ENCODE measurements around the gene CCL17. TPM values are rescaled to one million over a fixed set of nuclear protein-coding genes. Genes with fewer than 3 reads are reported as not detected.

CCL17 gene
- total and polyA plus RNA-seq, 5 donors: not detected

DNA sequence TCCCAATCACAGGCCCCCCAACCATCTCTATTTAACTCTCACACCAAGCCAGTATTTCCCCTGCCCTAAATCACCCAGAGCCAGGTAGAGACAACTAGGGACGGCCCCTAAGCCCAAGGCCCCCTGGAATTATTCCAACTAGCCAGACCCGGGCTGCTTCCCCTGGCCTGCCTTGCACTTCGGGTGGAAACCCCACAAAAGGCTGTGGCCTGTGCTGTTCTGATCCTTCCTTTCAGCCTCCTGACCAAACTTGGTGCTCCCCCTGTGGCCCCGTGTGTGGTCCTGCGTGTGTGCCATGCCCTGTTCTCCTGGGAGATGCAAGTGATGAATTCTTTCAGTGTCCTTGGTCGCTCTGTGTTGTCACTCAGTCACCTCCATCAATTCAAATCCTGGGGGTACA is 14.9 kb downstream of the CCL17 start:
- Histone ChIP-seq H3K4me1 (ENCODE audit: control insufficient read depth, insufficient read depth, low read length) (no peaks in the 10 kb centered on the region), H3K9me3 (ENCODE audit: control insufficient read depth, low read length) (no peaks in the 10 kb centered on the region), H3K4me3 (ENCODE audit: low read length) (no peak overlapping the region), H3K27ac (ENCODE audit: low read length) (no peak overlapping the region), H3K27me3 (ENCODE audit: control insufficient read depth, insufficient read depth) (no peaks in the 10 kb centered on the region)
- DNase-seq: no peak
- intact Hi-C loops (cut with DNase I): loop anchor here (5.0 to 10.0 kb wide), 2 partner anchors 117 to 335 kb away; no protein-coding TSS in a partner anchor
- ATAC-seq: no peak
- WGBS: 73% methylated on average over 6 of the region's 6 CpGs

DNA sequence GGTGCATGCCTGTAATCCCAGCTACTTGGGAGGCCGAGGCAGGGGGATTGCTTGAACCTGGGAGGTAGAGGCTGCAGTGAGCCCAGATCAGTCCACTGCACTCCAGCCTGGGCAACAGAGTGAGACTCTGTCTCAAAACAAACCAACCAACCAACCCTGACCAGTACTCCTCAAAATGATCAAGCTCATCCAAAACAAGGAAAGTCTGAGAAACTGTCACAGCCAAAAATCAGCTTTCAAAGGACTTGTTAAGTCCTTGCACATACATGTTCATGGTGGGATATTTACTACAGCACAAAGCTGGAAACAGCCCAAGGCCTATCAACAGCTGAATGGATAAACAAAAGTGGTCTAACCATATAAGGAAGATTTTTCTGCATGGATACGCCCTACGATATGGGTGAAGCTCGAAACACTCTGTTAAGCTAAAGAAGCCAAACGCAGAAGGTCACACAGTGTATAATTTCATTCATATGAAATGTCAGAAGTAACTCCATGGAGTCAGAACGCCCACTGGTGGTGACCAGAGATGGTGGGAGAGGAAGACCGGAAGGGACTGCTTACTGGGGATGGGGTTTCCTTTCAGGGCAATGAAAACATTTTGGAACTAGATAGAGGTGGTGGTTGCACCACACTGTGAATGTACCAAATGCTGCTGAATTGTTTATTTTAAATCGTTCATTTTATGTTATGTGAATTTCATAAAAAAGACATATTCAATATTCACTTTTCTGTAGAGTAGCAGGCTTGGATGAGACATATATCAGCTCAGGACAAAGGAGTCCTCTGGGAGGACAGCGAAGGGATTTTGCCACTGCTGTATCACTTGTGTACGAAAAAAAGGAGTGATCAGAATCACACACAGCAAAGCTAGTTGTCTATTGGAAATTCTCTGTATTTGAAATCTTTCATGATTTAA is 17.7 kb downstream of the CCL17 start:
- ATAC-seq: peak; percentile 60 to 76
- peak; percentile 64 to 74 (median 72) for DNase-seq
- no peaks in the 10 kb centered on the region for H3K27me3 ChIP-seq (ENCODE audit: control insufficient read depth, insufficient read depth)
- no peak overlapping the region for H3K27ac ChIP-seq (ENCODE audit: low read length)
- intact Hi-C loops (cut with DNase I): loop anchor here in 1 of 4 donors (10.0 kb wide), 1 partner anchor 93 kb away; no protein-coding TSS in a partner anchor
- 35% methylated on average over 10 of the region's 10 CpGs for WGBS
- no peak overlapping the region for H3K4me3 ChIP-seq (ENCODE audit: low read length)
- no peaks in the 10 kb centered on the region for H3K9me3 ChIP-seq (ENCODE audit: control insufficient read depth, low read length)
- peaks cover 4% of the 10 kb centered on the region for H3K4me1 ChIP-seq (ENCODE audit: control insufficient read depth, insufficient read depth, low read length)

DNA sequence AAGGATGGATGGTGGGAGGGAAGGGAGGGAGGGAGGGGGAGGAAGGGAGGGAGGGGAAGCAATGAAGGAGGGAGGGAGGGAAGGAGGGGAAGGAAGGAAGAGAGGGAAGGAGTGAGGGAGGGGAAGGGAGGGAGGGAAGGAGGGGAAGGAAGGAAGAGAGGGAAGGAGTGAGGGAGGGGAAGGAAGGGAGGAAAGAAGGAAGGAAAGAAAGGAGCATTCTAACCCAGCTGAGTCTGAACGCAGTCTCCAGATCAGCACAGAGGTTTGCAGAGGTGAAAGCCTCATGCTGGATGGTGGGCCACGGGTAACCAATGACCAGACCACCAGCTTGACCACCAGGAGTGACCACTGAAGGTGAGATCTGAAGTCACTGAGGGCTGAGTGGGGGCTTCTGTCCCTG is 18.6 kb downstream of the CCL17 start:
- H3K4me1 ChIP-seq (ENCODE audit: control insufficient read depth, insufficient read depth, low read length): peaks cover 4% of the 10 kb centered on the region
- H3K27ac ChIP-seq (ENCODE audit: low read length): no peak overlapping the region
- no peak overlapping the region for H3K4me3 ChIP-seq (ENCODE audit: low read length)
- DNase-seq (no peak), ATAC-seq (no peak)
- 76% methylated on average over 2 of the region's 2 CpGs for WGBS
- intact Hi-C loops (cut with DNase I): loop anchor here in 1 of 4 donors (10.0 kb wide), 1 partner anchor 92 kb away; no protein-coding TSS in a partner anchor
- no peaks in the 10 kb centered on the region for H3K9me3 ChIP-seq (ENCODE audit: control insufficient read depth, low read length)
- no peaks in the 10 kb centered on the region for H3K27me3 ChIP-seq (ENCODE audit: control insufficient read depth, insufficient read depth)

DNA sequence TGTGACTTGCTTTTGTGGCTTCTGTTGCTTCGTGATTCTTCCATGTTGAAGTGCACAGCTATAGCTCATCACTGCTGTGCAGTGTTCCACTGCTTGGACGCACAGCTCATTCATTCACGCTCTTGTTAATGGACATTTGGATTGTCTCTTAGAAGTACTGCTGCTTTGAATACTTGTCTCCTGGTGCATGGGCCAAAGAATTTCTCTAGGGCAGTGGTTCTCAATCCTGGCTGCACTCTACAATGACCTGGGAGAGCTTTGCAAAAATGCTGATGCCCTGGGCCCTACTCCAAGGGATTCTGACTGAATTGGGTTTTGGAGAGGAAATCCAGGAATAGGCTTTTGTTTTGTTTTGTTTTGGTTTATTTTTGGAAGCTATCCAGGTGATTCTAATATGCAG is 20.0 kb downstream of the CCL17 start:
- intact Hi-C loops (cut with DNase I): loop anchor here in 1 of 4 donors (10.0 kb wide), 1 partner anchor 90 kb away; no protein-coding TSS in a partner anchor
- Histone ChIP-seq H3K4me1 (ENCODE audit: control insufficient read depth, insufficient read depth, low read length) (peaks cover 4% of the 10 kb centered on the region), H3K9me3 (ENCODE audit: control insufficient read depth, low read length) (no peaks in the 10 kb centered on the region), H3K27ac (ENCODE audit: low read length) (peak overlapping the region; percentile 32), H3K27me3 (ENCODE audit: control insufficient read depth, insufficient read depth) (no peaks in the 10 kb centered on the region), H3K4me3 (ENCODE audit: low read length) (no peak overlapping the region)
- DNase-seq: no peak
- peak; percentile 22 to 38 for ATAC-seq
- WGBS: 48% methylated on average over 3 of the region's 3 CpGs

DNA sequence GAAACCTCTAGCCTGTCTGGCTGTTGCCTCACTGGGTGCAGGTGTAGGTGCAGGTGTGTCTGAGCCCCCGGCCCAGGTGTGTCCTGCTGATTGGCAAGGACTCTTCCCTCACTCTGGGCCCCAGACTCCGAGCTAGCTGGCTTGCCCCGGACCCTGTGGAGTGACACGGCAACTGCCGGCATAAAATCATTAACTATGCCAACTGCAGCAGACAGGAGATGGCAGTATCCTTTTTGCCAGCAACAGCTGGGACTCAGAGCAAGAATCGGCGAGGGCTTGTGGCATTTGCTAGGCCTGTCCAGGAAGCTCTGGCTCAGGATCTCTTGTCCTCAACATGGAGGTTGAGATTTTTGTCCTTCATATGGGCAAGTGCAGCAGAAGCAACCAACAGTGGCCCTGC is 21.8 kb downstream of the CCL17 start:
- Histone ChIP-seq H3K4me3 (ENCODE audit: low read length) (no peak overlapping the region), H3K27ac (ENCODE audit: low read length) (no peak overlapping the region), H3K4me1 (ENCODE audit: control insufficient read depth, insufficient read depth, low read length) (peaks cover 4% of the 10 kb centered on the region), H3K27me3 (ENCODE audit: control insufficient read depth, insufficient read depth) (no peaks in the 10 kb centered on the region), H3K9me3 (ENCODE audit: control insufficient read depth, low read length) (no peaks in the 10 kb centered on the region)
- 88% methylated on average over 7 of the region's 7 CpGs for WGBS
- intact Hi-C loops (cut with DNase I): loop anchor here in 1 of 4 donors (10.0 kb wide), 1 partner anchor 88 kb away; no protein-coding TSS in a partner anchor
- DNase-seq (no peak), ATAC-seq (no peak)

DNA sequence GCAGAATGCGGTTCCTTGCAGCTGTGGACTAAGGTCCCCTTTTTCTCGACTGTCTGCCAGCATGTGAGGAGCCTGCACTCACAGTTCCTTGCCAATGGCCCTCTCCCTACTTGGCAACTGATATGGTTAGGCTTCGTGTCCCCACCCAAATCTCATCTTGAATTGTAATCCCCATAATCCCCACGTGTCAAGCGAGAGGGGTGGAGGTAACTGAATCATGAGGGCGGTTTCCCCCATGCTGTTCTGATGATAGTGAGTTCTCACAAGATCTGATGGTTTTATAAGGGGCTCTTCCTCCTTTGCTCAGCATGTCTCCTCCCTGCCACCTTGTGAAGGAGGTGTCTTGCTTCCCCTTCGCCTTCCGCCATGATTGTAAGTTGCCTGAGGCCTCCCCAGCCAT is 22.7 kb downstream of the CCL17 start:
- no peak overlapping the region for H3K27ac ChIP-seq (ENCODE audit: low read length)
- H3K4me3 ChIP-seq (ENCODE audit: low read length): no peak overlapping the region
- ATAC-seq (no peak), DNase-seq (no peak)
- H3K27me3 ChIP-seq (ENCODE audit: control insufficient read depth, insufficient read depth): no peaks in the 10 kb centered on the region
- WGBS: 78% methylated on average over 8 of the region's 8 CpGs
- H3K9me3 ChIP-seq (ENCODE audit: control insufficient read depth, low read length): no peaks in the 10 kb centered on the region
- peaks cover 4% of the 10 kb centered on the region for H3K4me1 ChIP-seq (ENCODE audit: control insufficient read depth, insufficient read depth, low read length)
- intact Hi-C loops (cut with DNase I): loop anchor here in 1 of 4 donors (10.0 kb wide), 1 partner anchor 87 kb away; no protein-coding TSS in a partner anchor

DNA sequence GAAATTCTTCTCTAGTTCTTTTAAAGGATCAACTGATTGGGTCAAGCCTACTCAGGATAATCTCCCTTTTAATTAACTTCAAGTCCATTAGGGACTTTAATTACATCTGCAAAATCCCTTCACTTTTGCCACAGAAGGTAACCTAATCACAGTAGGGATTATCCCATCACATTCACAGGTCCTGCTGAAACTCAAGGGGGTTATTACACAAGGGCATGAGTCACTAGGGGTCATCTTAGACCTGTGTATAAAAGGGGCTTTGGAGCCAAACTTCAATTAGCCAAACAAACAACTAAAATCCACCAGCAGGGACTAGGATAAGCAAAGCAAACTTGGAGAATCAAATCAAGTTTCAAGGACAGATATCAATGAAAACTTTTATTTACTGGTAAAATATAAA is 23.3 kb downstream of the CCL17 start:
- Histone ChIP-seq H3K4me3 (ENCODE audit: low read length) (no peak overlapping the region), H3K9me3 (ENCODE audit: control insufficient read depth, low read length) (no peaks in the 10 kb centered on the region), H3K27me3 (ENCODE audit: control insufficient read depth, insufficient read depth) (no peaks in the 10 kb centered on the region), H3K27ac (ENCODE audit: low read length) (no peak overlapping the region), H3K4me1 (ENCODE audit: control insufficient read depth, insufficient read depth, low read length) (peaks cover 4% of the 10 kb centered on the region)
- DNase-seq (no peak), ATAC-seq (no peak)
- intact Hi-C loops (cut with DNase I): loop anchor here in 1 of 4 donors (10.0 kb wide), 1 partner anchor 87 kb away; no protein-coding TSS in a partner anchor

DNA sequence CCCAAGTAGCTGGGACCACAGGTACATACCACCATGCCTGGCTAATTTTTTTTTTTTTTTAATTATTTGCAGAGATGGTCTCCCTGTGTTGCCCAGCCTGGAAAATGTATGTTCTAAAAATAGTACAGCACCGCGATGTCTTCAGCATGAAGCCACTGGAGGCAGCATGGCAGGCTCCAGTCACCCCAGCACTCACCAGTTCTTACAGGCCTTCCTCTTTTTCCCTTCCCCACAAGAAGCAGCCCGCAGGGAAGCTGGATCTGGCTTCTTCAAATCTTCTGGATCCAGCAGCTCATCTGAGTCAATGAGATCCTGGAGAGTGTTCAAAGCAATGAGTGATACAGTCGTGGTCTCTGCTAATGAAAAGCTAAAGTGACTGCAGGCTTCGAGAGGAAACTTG is 26.4 kb downstream of the CCL17 start:
- Histone ChIP-seq H3K4me3 (ENCODE audit: low read length) (no peak overlapping the region), H3K27me3 (ENCODE audit: control insufficient read depth, insufficient read depth) (no peaks in the 10 kb centered on the region), H3K4me1 (ENCODE audit: control insufficient read depth, insufficient read depth, low read length) (no peaks in the 10 kb centered on the region), H3K27ac (ENCODE audit: low read length) (no peak overlapping the region), H3K9me3 (ENCODE audit: control insufficient read depth, low read length) (no peaks in the 10 kb centered on the region)
- WGBS: 79% methylated on average over 5 of the region's 5 CpGs
- DNase-seq: no peak
- ATAC-seq: no peak
- intact Hi-C loops (cut with DNase I): no loop called here

DNA sequence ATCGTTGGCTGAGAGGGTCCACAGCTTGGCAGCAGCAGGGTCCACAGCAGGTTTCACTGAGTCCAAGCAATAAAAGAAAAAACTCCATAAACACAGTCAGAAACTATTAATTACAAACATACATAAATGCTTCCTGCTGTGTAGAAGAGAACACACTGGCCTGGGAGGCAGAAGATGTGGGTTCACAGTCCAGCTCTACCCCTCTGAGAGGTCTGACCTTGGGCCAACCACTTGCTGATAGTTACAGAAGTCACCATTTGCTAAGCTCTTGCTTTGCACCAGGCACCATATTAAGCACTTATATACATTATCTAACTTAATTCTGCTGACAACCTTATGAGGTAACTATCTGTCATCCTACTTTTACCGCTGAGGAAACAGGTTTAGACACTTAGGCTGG is 27.9 kb downstream of the CCL17 start:
- no peak overlapping the region for H3K27ac ChIP-seq (ENCODE audit: low read length)
- no peak for DNase-seq
- intact Hi-C loops (cut with DNase I): no loop called here
- H3K4me1 ChIP-seq (ENCODE audit: control insufficient read depth, insufficient read depth, low read length): no peaks in the 10 kb centered on the region
- no peaks in the 10 kb centered on the region for H3K27me3 ChIP-seq (ENCODE audit: control insufficient read depth, insufficient read depth)
- no peak overlapping the region for H3K4me3 ChIP-seq (ENCODE audit: low read length)
- 77% methylated on average over 2 of the region's 2 CpGs for WGBS
- no peak for ATAC-seq
- H3K9me3 ChIP-seq (ENCODE audit: control insufficient read depth, low read length): no peaks in the 10 kb centered on the region

DNA sequence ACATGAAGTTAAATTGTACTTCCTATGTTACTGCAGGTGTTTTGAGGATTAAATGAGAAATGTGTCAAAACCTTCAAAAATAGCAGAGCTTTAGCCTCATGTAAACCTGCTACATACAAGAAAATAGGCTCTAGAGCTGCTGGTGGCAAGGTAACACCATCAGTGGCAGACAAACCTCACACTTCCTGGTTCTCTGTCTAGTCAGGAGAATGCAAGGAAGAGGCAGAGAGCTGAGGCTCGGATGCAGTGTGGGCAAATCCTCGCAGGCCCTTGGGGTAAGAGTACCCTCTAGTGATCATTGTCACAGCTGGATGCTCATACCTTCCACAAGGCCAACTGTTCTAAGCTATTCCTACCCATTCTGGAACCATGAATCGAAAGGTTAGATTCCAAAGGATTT is 28.4 kb downstream of the CCL17 start:
- Histone ChIP-seq H3K9me3 (ENCODE audit: control insufficient read depth, low read length) (no peaks in the 10 kb centered on the region), H3K4me1 (ENCODE audit: control insufficient read depth, insufficient read depth, low read length) (no peaks in the 10 kb centered on the region), H3K27me3 (ENCODE audit: control insufficient read depth, insufficient read depth) (no peaks in the 10 kb centered on the region), H3K27ac (ENCODE audit: low read length) (no peak overlapping the region), H3K4me3 (ENCODE audit: low read length) (no peak overlapping the region)
- DNase-seq (no peak), ATAC-seq (no peak)
- WGBS: 83% methylated on average over 3 of the region's 3 CpGs
- intact Hi-C loops (cut with DNase I): no loop called here

DNA sequence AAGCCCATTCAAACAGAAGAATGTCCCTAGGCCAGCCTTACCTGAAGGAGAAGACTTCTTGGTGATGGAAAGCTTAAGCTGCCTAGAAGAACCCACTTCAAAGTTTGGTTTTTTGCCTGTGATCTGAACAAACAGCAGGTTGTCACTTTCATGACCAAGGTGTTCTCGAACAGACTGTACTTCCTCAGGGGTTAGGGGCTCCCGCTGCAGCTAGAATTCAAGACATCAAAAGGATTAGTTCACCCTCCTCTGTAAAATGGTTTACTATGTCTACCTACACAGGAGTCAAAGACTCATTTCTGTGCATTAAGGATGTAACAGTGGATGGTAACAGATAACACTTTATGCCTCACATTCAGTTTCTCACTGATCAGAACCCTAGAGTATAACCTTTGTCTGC is 29.4 kb downstream of the CCL17 start:
- intact Hi-C loops (cut with DNase I): no loop called here

More for the DNA sequence above, 29.4 kb downstream of the CCL17 start:
- Histone ChIP-seq H3K9me3 (ENCODE audit: control insufficient read depth, low read length) (no peaks in the 10 kb centered on the region), H3K27ac (ENCODE audit: low read length) (no peak overlapping the region), H3K4me1 (ENCODE audit: control insufficient read depth, insufficient read depth, low read length) (no peaks in the 10 kb centered on the region), H3K27me3 (ENCODE audit: control insufficient read depth, insufficient read depth) (no peaks in the 10 kb centered on the region), H3K4me3 (ENCODE audit: low read length) (no peak overlapping the region)
- ATAC-seq (no peak), DNase-seq (no peak)
- WGBS: 95% methylated on average over 2 of the region's 2 CpGs
